Stimulated activated CD8-positive, alpha-beta memory T cell treated with anti-CD3 and anti-CD28 coated beads, Interleukin-12 subunit alpha, Interleukin-12 subunit beta, amount 100 ng/mL, for 1 hour (primary cell): ENCODE results near the gene PDIA4.
"Not testable (repeated sequence)": the region's sequence is repeated elsewhere in the genome, so short reads cannot be mapped to it uniquely, and the experiment has no call there.

Source experiments
- DNase-seq: peaks from one replicate; pipeline ENCODE4 v3.0.0-alpha.2; 2020; ENCODE audit warnings: low read depth

The PDIA4 gene

DNA sequence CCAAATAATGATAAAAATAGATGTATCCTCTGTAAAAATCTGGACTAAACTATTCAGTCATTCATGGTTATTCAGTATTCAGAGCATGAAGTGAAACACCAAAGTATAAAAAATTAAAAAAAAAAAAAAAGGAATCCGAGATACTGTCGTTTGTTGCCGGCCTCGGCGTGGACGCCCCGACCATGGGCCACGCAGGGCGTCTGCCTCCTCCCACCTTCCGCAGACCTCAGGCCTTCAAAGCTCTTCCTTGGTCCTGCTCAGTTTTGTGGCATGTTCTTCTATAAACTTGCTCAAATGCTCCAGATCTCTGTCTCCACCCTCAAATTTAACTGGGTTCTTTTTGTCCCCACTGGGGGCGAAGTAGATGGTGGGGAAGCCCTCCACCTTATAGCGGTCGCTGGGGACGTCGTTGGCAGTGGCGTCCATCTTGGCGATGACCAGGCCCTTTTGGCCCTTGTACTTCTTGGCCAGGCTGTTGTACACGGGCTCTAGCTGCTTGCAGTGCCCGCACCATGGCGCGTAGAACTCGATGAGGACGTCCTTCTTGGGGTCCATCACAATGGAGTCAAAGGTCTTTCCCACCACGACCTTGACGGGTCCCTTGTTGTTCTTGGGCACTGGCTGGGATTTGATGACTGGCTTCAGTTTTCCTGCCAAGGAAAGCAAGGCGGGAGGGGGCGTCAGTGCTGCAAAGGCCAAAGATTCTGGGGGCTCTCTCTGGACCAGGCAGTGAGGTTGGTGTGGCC lies 24.6 kb downstream of the PDIA4 start:
- DNase-seq, result no peak

DNA sequence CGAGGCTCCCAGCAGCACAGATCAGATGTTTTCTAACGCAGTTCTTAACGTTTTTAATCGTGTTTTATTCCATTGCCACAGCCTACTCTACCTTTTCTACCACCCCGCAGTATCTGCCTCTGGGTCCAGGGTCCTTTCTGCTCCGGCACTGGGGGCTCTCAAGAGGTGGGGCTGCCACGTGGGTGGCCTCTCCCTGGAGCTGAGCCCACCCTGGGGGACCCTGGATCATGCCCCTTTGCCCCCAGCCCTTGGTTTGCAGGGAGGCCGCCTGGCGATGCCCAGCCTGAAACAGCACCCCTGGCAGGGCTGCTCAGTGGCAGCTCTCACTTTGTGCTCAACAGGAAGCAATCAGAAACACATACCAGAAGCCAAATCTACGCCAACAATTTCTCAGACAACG lies 25.3 kb downstream of the PDIA4 start:
- no peak for DNase-seq

DNA sequence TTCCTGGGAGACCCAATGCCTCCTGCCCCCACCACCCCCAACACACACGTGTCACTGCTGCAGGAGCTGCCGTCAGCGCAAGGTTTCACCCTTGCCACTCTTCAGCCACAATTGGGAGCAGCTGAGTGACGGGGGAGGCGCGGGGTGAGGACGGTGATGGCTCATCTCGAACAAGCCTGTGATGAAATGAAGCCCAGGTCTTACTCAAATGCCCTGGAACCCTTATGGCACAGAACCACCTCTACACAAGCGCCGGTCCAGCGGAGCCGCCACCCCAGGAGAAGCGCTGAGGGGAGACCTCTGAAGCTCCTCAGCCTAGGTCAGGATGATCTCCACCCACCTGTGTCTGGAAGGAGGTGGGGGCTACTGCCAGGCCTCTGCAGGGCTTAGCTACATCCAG lies 25.7 kb downstream of the PDIA4 start:
- no peak for DNase-seq

DNA sequence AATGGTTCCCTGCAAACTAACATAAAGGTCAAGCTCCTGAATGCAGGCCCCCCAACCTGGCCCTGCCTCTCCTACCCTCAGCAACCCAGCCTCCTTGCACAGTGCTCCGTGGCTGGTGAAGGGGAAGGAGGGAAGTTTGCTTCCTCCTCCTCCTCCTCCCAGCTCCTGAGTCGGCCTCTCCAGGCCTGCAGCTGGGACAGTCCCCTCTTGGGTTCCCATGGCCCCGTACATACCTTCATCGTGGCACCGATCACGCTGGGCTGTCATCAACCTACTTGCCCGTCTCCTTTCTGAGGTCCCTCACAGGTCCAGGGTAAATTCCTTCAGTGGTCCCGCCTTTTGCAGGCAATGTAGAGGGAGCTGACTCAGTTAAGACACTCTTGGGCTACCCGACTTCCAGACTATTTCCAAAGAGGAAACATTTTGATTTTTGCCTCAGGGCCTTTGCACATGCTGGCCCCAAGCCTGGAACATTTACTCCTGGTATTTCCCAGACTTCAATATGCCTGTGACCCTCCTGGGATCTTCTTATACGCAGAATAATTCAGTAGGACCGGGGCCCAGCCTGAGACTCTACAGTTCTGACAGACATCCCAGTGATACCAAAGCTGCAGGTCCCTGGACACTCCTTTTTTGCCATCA lies 26.8 kb downstream of the PDIA4 start:
- no peak for DNase-seq

GRCh38 chr7:149000961-149001360 lies 27.3 kb downstream of the PDIA4 start:
- no peak for DNase-seq

DNA sequence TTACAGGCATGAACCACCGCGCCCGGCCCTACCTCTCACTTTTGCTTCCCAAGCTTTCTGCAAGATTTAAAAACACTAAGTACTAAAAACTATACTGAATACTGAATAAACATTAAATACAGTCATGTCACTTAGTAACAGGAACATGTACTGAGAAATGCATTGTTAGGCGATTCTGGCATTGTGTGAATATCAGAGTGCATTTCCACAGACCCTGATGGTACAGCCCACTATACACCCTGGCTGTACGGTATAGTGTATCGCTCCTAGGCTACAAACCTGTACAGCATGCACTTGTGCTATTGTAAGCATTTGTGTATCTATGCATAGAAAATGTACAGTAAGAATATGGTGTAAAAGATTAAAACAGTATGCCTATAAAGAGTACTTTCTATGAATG lies 29.1 kb downstream of the PDIA4 start:
- no peak for DNase-seq

- no peak for DNase-seq
Observed at GRCh38 chr7:148997497-148997896, 30.8 kb downstream of the PDIA4 start.

- DNase-seq, result no peak
Observed at GRCh38 chr7:148994576-148994975, 33.7 kb downstream of the PDIA4 start.

- DNase-seq, result no peak
Observed at GRCh38 chr7:148993193-148993592, 35.1 kb downstream of the PDIA4 start.

DNA sequence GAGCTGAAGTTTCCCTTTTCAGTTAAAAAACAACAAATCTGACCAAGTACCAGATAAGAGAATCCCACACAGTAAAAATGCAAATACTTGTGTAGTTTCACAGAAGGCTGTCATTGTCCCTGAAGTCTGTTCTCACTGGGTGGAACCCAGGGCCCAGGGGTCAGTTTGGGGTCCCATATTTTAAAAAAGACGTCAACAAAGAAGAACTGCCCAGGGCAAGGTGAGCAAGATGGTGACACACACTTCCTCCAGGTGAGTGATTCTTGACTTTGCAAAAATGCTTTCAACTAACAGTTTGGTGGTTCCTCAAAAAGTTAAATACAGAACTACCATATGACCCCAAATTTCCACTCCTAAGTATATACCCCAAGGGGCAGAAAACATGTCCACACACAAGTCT lies 36.8 kb downstream of the PDIA4 start:
- DNase-seq, result no peak

DNA sequence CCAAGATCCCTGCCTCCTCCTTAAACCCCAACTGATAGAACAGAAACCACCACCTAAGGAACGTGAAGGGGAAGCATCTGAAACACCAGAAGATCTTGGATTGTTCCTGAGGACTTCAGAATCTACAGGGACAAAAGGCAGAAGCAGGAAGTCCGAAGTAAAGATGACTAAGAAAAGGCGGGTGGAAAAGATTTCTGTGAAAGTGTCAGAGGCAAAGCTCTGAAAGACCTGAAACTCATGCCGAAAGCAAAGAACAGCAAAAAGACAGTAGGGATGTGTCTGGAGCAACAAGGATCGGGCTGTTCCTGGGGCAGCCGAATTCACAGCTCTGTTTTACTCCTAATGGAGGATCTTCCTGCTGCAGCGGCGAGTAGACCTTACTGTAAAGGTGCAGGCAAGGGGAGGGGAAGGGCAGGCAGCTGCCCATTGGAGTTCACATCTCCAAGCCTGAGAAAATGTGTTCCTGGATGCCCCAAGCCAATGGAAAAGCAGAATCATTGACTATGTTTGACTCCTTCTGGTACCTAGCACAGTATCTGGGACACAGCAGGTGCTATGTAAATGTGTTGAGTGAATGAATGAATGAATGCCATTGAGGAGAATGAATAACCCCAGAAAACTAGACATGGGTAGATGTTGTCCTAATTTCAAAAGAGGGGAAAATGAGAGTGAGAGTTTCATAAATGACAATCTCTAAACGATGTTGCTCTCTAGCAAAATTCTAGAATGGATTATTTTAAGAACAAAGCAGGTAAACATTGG lies 40.4 kb downstream of the PDIA4 start:
- no peak for DNase-seq

DNA sequence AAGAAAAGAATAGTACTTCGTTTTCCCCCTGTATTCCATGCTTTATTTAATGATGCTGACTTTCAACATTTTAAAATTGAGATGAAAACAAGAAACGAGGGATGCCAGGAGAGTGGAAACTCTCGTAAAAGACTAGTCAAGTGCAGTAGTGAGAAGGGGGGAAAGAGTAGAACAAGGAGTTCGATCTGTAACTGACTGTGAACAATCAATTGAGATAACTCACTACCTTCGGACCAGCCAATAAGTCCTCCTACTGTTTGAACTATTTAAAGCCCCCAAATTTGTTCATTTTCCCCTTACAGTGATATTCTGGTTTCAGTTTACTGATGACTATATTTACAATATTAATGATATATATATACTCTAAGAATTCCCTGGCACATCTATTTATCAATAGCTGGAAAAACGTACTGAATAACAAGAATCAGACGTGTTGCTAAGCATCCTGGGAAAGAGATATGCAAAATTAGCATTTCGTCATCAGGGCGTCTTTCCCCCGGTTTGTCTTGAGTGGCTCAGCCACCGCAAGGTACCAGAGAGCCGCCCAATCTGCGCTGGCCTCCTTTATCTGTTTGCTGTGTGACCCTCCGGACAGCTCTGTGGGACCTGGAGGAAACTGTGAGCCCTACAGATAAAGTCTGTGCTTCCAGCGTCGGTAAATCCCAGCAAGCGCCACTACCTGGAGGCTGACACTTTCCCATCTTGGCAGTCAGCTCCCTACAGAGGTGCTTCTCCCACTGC lies 41.1 kb downstream of the PDIA4 start:
- DNase-seq, result peak; percentile 65

DNA sequence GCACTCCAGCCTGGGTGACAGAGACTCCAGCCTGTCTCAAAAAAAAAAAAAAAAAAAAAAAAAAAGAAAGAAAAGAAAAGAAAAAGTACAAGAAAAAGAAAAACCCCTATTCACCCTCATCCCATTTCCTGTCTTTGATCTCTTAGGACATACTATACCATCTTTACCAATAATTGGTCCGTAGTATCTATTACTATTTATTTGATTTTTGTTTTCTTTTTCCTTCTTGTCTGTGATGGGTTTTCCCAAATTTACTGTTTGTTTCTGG lies 41.6 kb downstream of the PDIA4 start:
- DNase-seq, result no peak

GRCh38 chr7:148983200-148984146 lies 44.8 kb downstream of the PDIA4 start:
- peak; percentile 71 for DNase-seq

- no peak for DNase-seq
Observed at GRCh38 chr7:148982654-148983199, 45.6 kb downstream of the PDIA4 start.

DNA sequence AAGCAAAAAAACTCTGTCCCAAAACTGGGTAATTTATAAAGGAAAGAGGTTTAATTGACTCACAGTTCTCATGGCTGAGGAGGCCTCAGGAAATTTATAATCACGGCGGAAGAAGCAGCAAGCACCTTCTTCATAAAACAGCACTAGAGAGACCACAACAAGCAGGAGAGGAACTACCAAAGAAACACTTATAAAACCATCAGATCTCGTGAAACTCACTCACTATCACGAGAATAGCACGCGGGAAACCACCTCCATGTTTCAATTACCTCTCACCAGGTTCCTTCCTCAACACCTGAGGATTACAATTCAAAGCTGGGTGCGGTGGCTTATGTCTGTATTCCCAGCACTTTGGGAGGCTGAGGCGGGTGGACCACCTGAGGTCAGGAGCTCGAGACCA lies 48.5 kb downstream of the PDIA4 start:
- DNase-seq, result no peak

- DNase-seq, result not testable (repeated sequence)
Observed at GRCh38 chr7:148979072-148979471, 49.2 kb downstream of the PDIA4 start.

GRCh38 chr7:148978091-148978490 lies 50.2 kb downstream of the PDIA4 start:
- no peak for DNase-seq

DNA sequence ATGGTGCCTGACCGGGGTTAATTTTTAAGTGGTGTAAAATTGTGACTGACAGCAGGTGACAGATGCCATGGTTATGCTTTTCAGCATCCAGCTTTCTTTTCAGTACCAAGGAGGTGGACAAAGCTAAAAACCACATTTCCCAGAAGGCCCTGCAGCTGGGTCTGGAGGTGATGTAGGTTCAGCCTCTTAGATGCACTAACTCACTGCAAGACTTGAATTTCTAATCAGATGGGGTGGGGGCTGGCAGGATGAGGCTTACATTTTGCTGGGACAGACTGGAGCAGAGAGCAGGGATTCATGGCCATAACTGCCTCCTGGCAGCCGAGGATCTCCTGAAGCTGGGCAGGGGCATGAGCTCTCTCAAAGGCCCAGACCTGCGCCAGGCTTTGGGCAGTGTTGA lies 52.4 kb downstream of the PDIA4 start:
- DNase-seq, result no peak

- DNase-seq, result no peak
Observed at GRCh38 chr7:148973256-148973655, 55.0 kb downstream of the PDIA4 start.

- no peak for DNase-seq
Observed at GRCh38 chr7:148972375-148972774, 55.9 kb downstream of the PDIA4 start.
